ENCODE data around the gene RNF123. TPM values are rescaled to one million over a fixed set of nuclear protein-coding genes. Genes with fewer than 3 reads are reported as not detected.

RNF123 gene
- total RNA-seq, 8 experiments from 2014 or later: 10.9 to 41.8 (median 16.2) TPM

DNA sequence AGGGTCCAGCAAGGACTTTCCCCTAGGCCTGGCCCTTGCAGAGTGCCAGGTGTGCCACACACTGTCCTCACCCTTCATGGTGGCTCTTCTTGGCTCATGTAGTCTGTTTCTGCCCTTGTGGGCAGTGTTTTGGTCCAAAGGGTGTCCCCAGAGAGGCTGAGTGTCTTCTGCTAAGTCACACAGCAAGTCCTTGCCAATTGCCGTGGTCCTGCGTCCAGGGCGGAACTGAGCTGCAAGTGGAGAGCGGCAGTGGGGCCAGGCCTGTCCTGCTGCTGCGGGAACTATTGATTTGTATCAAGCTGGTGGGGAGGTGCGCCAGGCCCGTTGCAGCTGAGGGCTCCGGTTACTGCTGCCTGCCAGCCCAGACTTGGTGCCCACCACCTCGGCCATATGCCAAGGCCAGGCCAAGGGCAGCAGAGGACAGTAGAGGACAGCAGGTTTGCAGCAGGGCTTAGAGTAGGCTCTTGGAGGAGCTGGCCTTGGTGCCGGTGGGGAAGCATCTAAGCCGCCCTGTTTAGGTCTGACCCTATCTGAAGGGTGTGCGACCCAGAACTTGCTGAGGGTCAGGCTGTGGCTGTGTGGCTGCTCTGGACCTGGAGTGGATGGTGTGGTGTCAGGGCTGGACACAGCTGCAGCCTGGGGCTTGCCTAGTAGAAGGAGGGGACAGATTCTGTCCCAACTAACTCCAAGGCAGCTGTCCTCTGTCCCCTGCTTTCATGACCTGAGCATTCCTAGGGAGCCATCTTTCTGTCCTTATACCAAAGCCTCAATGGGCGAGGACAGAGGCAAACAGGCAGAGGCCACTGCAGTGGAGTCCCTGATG, 25.6 kb downstream of the RNF123 start:
- 83 to 100% (median 92%) methylated on average over 1 to 8 of the region's 13 CpGs; no CpG with 5 or more reads in 6 of the 10 experiments for WGBS, 10 experiments
- Histone ChIP-seq H3K4me3 (no peak overlapping the region), H3K4me1 (replicated peaks in 1 of 2) (peaks cover 7 to 9% of the 10 kb centered on the region in 2 donors), H3K27ac (no peak overlapping the region)
- in situ Hi-C loops (cut with MboI; ENCODE audit: low pct_unique_long_range_greater_than_20kb in 2 of 9, low sequenced_read_pairs in 9 of 9, unreplicated experiment in 9 of 9): no loop called here
- ATAC-seq (replicated peaks in 6 of 8): no peak

DNA sequence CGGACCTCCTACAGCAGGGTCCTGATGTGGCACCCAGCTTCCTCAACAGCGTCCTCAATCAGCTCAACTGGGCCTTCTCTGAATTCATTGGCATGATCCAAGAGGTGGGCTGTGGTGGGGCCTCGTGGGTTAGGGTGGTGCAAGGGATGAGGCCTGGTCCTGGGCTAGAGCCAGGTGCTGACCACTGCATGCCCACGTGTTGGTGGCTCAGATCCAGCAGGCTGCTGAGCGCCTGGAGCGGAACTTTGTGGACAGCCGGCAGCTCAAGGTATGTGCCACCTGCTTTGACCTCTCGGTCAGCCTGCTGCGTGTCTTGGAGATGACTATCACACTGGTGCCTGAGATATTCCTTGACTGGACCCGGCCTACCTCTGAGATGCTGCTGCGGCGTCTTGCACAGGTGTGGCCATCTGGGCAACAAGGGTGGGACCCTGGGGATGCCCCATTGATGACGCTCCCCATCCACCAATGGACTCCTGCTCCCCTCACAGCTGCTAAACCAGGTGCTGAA, 26.3 kb downstream of the RNF123 start:
- no peak for ATAC-seq (replicated peaks in 6 of 8)
- in situ Hi-C loops (cut with MboI; ENCODE audit: low pct_unique_long_range_greater_than_20kb in 2 of 9, low sequenced_read_pairs in 9 of 9, unreplicated experiment in 9 of 9): no loop called here
- H3K4me3 ChIP-seq: no peak overlapping the region
- H3K27ac ChIP-seq: no peak overlapping the region
- H3K4me1 ChIP-seq (replicated peaks in 1 of 2): peaks cover 9 to 12% of the 10 kb centered on the region in 2 donors
- 89 to 100% (median 93%) methylated on average over 1 to 8 of the region's 13 CpGs; no CpG with 5 or more reads in 5 of the 10 experiments for WGBS, 10 experiments

DNA sequence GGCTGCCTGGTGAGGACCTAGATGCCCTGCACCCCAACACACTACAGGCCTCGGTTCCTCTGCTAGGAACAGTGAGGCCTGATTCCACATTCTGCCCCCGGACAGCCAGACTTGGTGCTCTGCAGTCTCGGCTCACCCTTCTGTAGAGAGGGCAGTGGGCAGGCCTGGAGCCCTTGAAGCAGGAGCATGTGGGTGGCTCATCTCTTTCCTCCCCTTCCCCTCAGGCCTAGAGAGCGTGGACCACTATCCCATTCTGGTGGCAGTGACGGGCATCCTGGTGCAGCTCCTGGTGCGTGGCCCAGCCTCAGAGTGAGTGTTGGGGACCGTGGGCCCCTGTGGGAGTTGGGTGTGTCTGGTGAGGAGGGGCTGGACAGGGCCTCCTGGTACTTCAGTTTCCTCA, 26.8 kb downstream of the RNF123 start:
- ATAC-seq (replicated peaks in 6 of 8): no peak
- Histone ChIP-seq H3K4me1 (replicated peaks in 1 of 2) (peaks cover 9 to 12% of the 10 kb centered on the region in 2 donors), H3K4me3 (no peak overlapping the region), H3K27ac (no peak overlapping the region)
- in situ Hi-C loops (cut with MboI; ENCODE audit: low pct_unique_long_range_greater_than_20kb in 2 of 9, low sequenced_read_pairs in 9 of 9, unreplicated experiment in 9 of 9): no loop called here
- 90 to 100% (median 92%) methylated on average over 2 of the region's 7 CpGs; no CpG with 5 or more reads in 7 of the 10 experiments for WGBS, 10 experiments

DNA sequence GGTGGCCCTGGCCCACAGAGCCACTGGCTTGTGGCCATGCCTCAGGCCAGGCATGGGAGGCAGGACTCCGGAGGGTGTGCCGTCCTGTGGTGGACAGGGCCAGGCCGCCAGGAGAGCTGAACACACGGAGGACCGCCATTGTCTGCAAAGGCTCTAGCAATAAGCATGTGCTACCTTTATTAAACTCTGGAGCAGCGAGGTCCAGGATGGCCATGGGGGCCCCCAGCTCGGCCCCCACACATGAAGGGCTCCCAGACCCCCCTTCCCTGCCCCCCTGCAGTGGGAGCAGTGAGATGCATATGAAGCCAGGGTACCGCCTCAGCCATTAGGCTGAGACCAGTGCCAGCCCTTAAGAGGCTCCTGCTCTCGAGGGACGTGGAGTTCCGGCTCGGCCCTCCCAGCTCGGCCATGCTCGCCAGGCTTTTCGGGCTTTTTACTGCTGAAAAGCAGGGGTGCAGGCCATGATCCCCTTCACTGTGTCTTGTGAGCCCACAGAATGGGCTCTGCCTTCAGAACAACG, 27.4 kb downstream of the RNF123 start:
- peaks cover 9 to 12% of the 10 kb centered on the region in 2 donors for H3K4me1 ChIP-seq (replicated peaks in 1 of 2)
- 65 to 100% (median 83%) methylated on average over 2 of the region's 16 CpGs; no CpG with 5 or more reads in 7 of the 10 experiments for WGBS, 10 experiments
- no peak overlapping the region for H3K27ac ChIP-seq
- no peak for ATAC-seq (replicated peaks in 6 of 8)
- no peak overlapping the region for H3K4me3 ChIP-seq
- in situ Hi-C loops (cut with MboI; ENCODE audit: low pct_unique_long_range_greater_than_20kb in 2 of 9, low sequenced_read_pairs in 9 of 9, unreplicated experiment in 9 of 9): no loop called here

DNA sequence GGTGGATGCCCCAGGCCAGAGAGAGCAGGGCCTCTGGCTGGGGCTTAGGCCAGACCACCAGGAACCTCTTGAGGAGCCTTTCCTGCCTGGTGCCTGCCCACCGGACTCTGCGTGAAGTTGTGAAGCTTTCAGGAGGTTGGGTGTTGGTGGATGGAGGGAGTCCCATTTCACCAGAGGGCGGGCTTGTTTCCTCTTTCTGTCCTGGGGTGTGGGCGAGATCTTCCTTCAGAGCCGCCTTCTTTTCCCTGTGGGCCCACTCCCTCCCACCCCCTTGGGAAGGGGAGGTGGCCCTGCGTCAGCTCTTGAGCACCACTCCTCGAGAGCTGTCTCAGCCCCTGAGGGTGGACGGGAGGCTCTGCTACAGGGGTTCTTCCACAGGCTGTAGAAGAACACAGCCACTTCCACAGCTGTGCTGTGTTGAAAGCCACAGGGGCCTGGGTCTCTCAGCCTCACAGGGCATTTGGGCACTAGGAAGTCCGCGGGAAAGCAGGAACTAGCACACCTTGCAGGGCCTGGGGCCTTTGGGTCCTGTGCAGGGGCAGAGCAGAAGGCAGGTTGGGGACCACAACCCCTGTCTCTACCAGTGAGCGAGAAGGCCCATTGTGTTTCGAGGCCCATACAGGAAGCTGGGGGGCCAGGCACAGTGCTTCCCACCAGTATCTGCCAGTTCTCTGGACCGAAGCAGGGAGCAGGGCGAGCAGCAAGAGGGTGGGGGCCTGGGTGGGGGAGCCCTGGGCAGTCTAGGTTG, 28.0 kb downstream of the RNF123 start:
- WGBS, 10 experiments: 80 to 100% methylated on average over 1 of the region's 14 CpGs; no CpG with 5 or more reads in 8 of the 10 experiments
- Histone ChIP-seq H3K4me1 (replicated peaks in 1 of 2) (peaks cover 9 to 12% of the 10 kb centered on the region in 2 donors), H3K4me3 (no peak overlapping the region), H3K27ac (no peak overlapping the region)
- ATAC-seq (replicated peaks in 6 of 8): no peak
- in situ Hi-C loops (cut with MboI; ENCODE audit: low pct_unique_long_range_greater_than_20kb in 2 of 9, low sequenced_read_pairs in 9 of 9, unreplicated experiment in 9 of 9): no loop called here

DNA sequence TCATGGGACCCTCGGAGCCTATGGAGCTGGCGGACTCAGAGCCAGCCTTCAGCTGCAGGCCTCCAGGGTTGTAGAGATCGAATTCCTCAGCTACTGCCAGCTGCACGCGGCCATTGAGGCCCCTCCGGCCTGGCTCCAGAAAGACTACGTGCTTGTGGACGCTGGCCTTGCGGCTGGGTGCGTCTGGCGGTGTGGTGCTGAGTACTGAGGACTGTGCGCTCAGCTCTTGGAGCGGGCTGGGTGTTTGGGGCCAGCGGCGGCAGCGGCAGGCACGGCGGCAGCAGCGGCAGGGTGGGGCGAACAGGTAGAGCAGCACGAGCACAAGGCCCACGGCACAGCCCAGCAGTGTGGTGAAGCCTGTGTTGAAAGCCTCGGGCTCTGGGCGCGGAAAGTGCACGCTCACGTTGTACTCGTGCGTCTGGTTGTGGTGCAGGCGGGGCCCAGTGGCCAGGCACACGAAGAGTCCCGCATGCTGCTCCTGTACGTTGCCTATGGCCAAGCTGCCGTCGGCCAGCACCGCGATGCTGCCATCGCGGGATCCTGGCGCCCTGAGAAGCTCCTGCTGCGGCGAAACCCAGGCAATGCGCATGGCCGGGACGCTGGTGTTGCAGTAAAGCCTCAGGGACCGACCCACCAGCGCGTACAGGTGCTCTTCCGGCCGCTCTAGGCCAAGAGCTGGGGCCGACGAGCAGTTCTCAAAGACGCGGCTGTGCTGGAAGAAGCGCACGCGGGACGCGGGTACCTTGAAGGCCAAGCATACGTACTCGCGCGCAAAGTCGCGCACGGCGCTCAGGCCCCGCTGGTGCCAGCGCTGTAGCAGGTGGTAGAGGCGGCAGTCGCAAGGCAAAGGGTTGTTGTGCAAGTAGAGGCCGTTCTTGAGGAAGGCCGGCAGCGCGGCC, 28.9 kb downstream of the RNF123 start:
- Histone ChIP-seq H3K4me1 (replicated peaks in 1 of 2) (peaks cover 15 to 18% of the 10 kb centered on the region in 2 donors), H3K4me3 (no peak overlapping the region), H3K27ac (no peak overlapping the region)
- 80 to 100% (median 95%) methylated on average over 1 to 34 of the region's 75 CpGs; no CpG with 5 or more reads in 4 of the 10 experiments for WGBS, 10 experiments
- ATAC-seq (replicated peaks in 6 of 8): no peak
- in situ Hi-C loops (cut with MboI; ENCODE audit: low pct_unique_long_range_greater_than_20kb in 2 of 9, low sequenced_read_pairs in 9 of 9, unreplicated experiment in 9 of 9): no loop called here

DNA sequence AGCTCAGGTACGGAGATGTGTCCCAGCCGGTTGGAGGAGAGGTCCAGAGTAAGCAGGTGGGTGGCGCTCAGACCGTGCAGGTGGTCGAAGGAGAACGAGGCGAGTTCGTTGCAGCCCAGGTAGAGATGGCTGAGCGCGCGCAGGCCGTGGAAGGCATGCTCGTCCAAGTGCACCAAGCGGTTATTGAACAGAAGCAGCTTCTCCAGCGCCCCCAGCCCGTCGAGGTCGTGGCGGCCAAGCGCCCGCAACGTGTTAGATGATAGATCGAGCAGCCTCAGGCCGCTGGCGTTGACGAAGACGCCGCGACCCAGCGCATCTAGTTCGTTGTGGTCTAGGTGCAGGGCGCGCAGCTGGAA, 29.5 kb downstream of the RNF123 start:
- Histone ChIP-seq H3K4me3 (peak overlapping the region; percentile 40 to 72 (median 51)), H3K27ac (peak overlapping the region; percentile 46 to 54), H3K4me1 (replicated peaks in 1 of 2) (peaks cover 15 to 18% of the 10 kb centered on the region in 2 donors)
- in situ Hi-C loops (cut with MboI; ENCODE audit: low pct_unique_long_range_greater_than_20kb in 2 of 9, low sequenced_read_pairs in 9 of 9, unreplicated experiment in 9 of 9): no loop called here
- no peak for ATAC-seq (replicated peaks in 6 of 8)
- WGBS, 10 experiments: 17 to 100% (median 33%) methylated on average over 1 to 20 of the region's 33 CpGs; no CpG with 5 or more reads in 4 of the 10 experiments

DNA sequence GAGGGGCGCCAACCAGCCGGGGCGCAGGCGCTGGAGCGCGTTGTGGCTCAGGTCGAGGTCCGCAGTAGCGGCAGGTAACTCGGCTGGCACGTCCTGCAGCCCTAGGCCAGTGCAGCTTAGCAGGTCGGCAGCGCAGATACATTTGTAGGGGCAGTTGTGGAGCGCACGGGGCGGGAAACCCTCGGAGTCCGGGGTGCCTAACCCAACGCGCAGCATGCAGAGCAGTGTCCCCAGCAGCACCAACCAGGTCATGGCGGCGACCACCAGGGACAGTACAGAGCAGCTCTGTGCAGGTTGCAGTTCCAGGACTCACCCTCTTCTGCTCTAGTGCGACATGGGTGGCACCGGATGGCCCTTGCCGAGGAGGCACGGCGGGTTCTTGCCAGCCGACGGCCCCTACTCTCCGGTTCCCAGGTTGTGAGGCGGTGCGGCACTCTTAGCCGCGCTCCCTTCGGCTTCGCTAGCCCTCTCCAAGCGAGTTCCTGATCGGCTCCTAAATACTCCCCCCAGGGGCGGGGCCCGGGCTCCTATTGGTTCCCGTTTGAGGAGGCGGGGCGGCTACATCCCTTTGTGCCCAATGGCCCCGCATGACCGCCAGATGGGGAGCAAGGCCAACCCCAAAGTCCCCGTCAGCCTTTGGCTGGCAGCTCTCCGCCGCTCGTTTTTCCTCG, 30.0 kb downstream of the RNF123 start, which contains the start of gene AMIGO3:
Gene AMIGO3, minus strand, starts transcription at position 471 of the 671 bp plus-strand sequence. Its CDS starts 219 bp downstream, at position 252.
- H3K27ac ChIP-seq: peak within 1 kb of the TSS; percentile 46 to 54
- WGBS, 10 experiments: 0 to 18% (median 0%) methylated on average over 3 to 10 of the region's 50 CpGs; no CpG with 5 or more reads in 3 of the 10 experiments
- peaks cover 15 to 20% of the 10 kb centered on the region in 2 donors for H3K4me1 ChIP-seq (replicated peaks in 1 of 2)
- peak; percentile 50 to 69 (median 64) for ATAC-seq (replicated peaks in 6 of 8)
- peak within 1 kb of the TSS; percentile 40 to 72 (median 51) for H3K4me3 ChIP-seq
- in situ Hi-C loops (cut with MboI; ENCODE audit: low pct_unique_long_range_greater_than_20kb in 2 of 9, low sequenced_read_pairs in 9 of 9, unreplicated experiment in 9 of 9): no loop called here

DNA sequence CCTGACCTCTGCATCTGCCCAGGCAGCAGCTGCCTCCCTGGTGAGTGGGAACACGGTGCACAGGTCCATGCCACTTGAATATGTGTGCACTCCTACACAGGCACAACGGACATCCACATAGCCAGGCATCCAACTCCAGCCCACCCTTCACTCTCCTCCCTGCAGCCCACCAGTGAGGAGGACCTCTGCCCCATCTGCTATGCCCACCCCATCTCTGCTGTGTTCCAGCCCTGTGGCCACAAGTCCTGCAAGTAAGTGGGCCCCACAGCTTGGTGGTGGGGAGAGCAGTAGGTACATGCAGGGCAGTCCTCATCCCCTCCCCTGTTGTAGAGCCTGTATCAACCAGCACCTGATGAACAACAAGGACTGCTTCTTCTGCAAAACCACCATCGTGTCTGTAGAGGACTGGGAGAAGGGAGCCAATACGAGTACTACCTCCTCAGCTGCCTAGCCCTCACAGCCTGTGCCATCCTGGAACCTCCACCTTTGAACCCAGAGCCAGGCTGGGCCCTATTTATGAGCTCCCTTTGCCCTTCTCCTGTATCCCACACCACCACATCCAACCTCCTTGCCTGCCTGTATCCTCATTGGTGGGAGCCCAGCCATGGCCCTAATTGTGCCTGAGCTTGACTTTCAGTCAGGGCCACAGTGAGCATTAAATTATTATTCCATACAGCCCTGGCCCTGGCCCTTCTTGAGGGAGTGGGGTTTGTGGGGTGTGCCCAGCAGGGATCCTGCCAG, 31.7 kb downstream of the RNF123 start:
- no peak overlapping the region for H3K27ac ChIP-seq
- no peak for ATAC-seq (replicated peaks in 6 of 8)
- H3K4me1 ChIP-seq (replicated peaks in 1 of 2): peaks cover 20 to 25% of the 10 kb centered on the region in 2 donors
- WGBS, 10 experiments: 92 to 100% (median 100%) methylated on average over 1 to 2 of the region's 4 CpGs; no CpG with 5 or more reads in 7 of the 10 experiments
- in situ Hi-C loops (cut with MboI; ENCODE audit: low pct_unique_long_range_greater_than_20kb in 2 of 9, low sequenced_read_pairs in 9 of 9, unreplicated experiment in 9 of 9): no loop called here
- no peak overlapping the region for H3K4me3 ChIP-seq

DNA sequence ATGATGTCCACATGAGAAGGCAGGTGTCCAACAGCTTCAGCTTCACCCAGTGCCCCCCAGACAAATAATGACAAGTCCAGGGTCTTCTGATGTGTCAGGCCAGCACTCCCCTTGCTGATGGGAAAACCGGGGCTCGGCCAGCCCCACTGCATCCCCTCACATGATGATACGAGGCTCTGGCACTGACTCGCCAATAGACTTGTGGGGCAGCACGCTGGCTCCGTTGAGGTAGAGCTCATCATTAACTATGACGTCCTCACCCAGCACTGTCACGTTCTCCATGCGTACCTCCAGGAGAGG, 32.2 kb downstream of the RNF123 start:
- Histone ChIP-seq H3K4me1 (replicated peaks in 1 of 2) (peaks cover 20 to 25% of the 10 kb centered on the region in 2 donors), H3K27ac (no peak overlapping the region), H3K4me3 (no peak overlapping the region)
- 32 to 96% (median 77%) methylated on average over 2 to 5 of the region's 9 CpGs; no CpG with 5 or more reads in 6 of the 10 experiments for WGBS, 10 experiments
- ATAC-seq (replicated peaks in 6 of 8): no peak
- in situ Hi-C loops (cut with MboI; ENCODE audit: low pct_unique_long_range_greater_than_20kb in 2 of 9, low sequenced_read_pairs in 9 of 9, unreplicated experiment in 9 of 9): no loop called here

All from motor neuron (in vitro differentiated cells).